Colonic mucosa (tissue), 4 donors: ENCODE results near the gene PAQR4. TPM values are rescaled to one million over a fixed set of nuclear protein-coding genes. Genes with fewer than 3 reads are reported as not detected.

Experiments used
- DNase-seq: peaks from one replicate; pipeline ENCODE4 v3.0.0-alpha.2; 2020
- H3K27ac ChIP-seq: fragments of 200-600 bp; one replicate; pipeline ENCODE4 v1.8.0; 2021
- H3K27me3 ChIP-seq: fragments of 200-600 bp; one replicate; pipeline ENCODE4 v1.8.0; 2021
- H3K36me3 ChIP-seq: fragments of 200-600 bp; one replicate; pipeline ENCODE4 v1.8.0; 2021
- H3K4me1 ChIP-seq: fragments of 200-600 bp; one replicate; pipeline ENCODE4 v1.8.0; 2021; ENCODE audit warnings: mild to moderate bottlenecking
- H3K4me3 ChIP-seq: fragments of 200-600 bp; one replicate; pipeline ENCODE4 v1.8.0; 2021
- H3K9ac ChIP-seq, 2 donors: one replicate each; pipeline ENCODE4 v1.7.0; 2013; ENCODE audit warnings: control low read depth in 2 of 2, low read depth in 2 of 2, low read length in 2 of 2
- H3K9me3 ChIP-seq: fragments of 200-600 bp; one replicate; pipeline ENCODE4 v1.8.0; 2021
- intact Hi-C: fragments of 100-400 bp; cut with DNase I; formaldehyde crosslinking; loops from one replicate; pipeline ENCODE4 v1.14.1; 2022
- total RNA-seq, 2 donors: library from RNA; stranded (reverse); fragmentation: NEBNext Ultra II Directional in 1 of 2; extraction: Animal tissue kit (Norgen Biotek cat#: 25700) in 1 of 2; gene quantifications; one replicate each; pipeline ENCODE4 v1.2.1, GENCODE V29; 2021
- TF ChIP-seq, protein P1 (sequence below): fragments of 200-600 bp; IDR thresholded peaks from one replicate; pipeline ENCODE4 v1.8.0; 2022; ENCODE audit warnings: antibody characterized with exemption, mild to moderate bottlenecking
- donor health status: healthy.
- donor health status: DM: no; HTN: no; CAD: no.
- donor health status: DM: no; HTN: no; CAD: no.

The PAQR4 gene
- total RNA-seq: 10 to 100 TPM; 14.0 to 42.3 TPM

DNA sequence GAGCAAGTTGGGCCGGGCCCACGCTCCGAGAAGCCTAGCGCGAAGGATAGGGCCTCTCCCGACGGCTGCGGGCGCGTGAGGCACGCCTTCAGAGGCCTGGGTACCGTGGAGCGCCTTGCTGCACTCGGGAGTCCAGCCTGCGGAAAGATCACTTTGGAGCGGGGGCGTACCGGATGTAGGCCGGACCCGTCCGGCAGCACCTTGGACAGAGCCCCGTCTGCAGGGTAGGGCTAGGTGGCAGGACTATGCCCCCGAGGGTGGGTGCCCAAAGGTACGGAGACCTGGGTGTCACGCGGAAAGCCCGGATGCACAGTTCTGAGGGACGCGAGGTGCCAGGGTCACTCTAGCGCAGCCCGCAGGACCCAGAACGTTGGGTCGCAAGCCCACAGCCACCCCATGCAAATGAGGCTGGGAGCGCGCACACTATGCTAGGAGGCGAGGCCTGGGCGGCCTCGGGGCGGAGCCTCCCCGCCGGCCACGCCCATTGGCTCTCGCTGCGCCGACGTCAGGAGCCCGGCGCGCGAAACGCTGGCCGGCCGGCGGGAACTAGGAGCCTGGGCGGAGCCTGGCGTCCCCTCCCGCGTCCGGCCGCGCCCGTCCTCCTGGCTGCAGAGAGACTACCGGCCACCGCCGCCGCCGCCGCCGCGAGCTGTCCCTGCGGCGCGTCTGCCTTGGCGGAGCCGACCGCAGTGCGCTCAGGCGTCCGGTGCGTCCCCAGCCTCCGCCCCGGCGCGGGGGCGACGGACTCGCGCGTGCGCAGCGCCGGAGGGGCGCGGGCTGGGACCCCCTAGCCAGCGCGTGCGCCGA lies at the start of gene PAQR4:
Gene PAQR4 (plus strand): TSS at position 611 of the 807 bp plus-strand sequence. CDS start 327 bp downstream, outside the sequence.
- H3K9me3 ChIP-seq: no peaks in the 10 kb centered on the region
- intact Hi-C loops: no loop called here
- TF ChIP-seq, protein P1, sequence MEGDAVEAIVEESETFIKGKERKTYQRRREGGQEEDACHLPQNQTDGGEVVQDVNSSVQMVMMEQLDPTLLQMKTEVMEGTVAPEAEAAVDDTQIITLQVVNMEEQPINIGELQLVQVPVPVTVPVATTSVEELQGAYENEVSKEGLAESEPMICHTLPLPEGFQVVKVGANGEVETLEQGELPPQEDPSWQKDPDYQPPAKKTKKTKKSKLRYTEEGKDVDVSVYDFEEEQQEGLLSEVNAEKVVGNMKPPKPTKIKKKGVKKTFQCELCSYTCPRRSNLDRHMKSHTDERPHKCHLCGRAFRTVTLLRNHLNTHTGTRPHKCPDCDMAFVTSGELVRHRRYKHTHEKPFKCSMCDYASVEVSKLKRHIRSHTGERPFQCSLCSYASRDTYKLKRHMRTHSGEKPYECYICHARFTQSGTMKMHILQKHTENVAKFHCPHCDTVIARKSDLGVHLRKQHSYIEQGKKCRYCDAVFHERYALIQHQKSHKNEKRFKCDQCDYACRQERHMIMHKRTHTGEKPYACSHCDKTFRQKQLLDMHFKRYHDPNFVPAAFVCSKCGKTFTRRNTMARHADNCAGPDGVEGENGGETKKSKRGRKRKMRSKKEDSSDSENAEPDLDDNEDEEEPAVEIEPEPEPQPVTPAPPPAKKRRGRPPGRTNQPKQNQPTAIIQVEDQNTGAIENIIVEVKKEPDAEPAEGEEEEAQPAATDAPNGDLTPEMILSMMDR: no peak
- peak within 1 kb of the TSS; percentile 84 for H3K4me3 ChIP-seq
- peak within 1 kb of the TSS; percentile 76 to 89 for H3K9ac ChIP-seq
- peak; percentile 89 for DNase-seq
- H3K27ac ChIP-seq: peak within 1 kb of the TSS; percentile 44
- H3K4me1 ChIP-seq: peaks cover 29% of the 10 kb centered on the region
- H3K27me3 ChIP-seq: peaks cover 38% of the 10 kb centered on the region
- no peaks in the 10 kb centered on the region for H3K36me3 ChIP-seq

DNA sequence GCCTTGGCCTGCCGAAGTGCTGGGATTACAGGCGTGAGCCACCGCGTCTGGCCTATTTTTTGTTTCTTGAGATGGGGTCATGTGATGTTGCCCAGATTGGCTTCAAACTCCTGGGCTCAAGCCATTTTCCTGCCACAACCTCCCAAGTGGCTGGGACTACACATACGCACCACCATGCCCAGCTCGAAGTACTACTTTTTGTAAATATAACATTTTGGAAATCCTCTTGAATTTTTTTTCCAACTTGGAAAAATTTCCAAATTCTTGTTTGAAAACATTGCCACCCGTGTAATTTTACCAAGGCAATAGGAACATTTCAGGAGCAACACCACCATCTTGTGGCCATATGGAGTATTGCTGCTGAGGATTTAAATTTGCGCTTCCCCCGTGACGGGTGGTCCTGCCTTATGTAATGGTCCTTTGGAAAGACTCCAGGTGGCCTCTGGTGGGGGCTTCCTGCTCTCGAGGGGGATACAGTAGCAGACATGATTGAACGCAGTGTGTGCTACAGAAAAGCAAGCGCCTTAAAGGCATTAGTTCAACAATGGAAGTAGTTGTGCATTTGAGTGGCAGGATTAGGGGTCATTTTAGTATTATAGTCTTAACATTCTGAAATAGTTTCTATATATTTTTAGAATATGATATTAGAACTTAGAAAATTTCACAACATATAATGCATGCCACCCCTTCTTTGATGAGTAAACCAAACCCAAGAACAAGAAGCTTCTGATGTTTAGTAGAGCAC lies 49.5 kb upstream of the PAQR4 start:
- Histone ChIP-seq H3K9ac (no peak overlapping the region), H3K4me3 (no peak overlapping the region), H3K36me3 (no peaks in the 10 kb centered on the region), H3K27ac (no peak overlapping the region), H3K27me3 (no peaks in the 10 kb centered on the region), H3K4me1 (no peaks in the 10 kb centered on the region), H3K9me3 (no peaks in the 10 kb centered on the region)
- intact Hi-C loops: no loop called here
- TF ChIP-seq, protein P1: peak; percentile 94
- DNase-seq: peak; percentile 69

DNA sequence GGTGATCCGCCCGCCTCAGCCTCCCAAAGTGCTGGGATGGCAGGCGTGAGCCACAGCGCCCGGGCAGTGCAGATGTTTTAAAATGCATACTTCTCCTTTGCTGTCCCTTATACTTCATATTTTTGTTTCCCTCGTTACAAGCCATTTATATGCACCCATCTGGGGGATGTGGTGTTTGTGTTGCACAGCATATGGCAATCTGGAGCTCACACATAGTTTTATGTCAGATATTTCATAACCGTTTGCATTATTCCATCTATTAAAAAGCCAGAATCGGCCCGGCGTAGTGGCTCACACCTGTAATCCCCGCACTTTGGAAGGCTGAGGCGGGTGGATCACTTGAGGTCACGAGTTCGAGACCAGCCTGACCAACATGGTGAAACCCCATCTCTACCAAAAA lies 45.7 kb upstream of the PAQR4 start:
- no peak for DNase-seq
- Histone ChIP-seq H3K9ac (no peak overlapping the region), H3K4me3 (no peak overlapping the region), H3K4me1 (peaks cover 3% of the 10 kb centered on the region), H3K27ac (no peak overlapping the region), H3K9me3 (no peaks in the 10 kb centered on the region), H3K27me3 (no peaks in the 10 kb centered on the region), H3K36me3 (no peaks in the 10 kb centered on the region)
- TF ChIP-seq, protein P1: no peak
- intact Hi-C loops: no loop called here

DNA sequence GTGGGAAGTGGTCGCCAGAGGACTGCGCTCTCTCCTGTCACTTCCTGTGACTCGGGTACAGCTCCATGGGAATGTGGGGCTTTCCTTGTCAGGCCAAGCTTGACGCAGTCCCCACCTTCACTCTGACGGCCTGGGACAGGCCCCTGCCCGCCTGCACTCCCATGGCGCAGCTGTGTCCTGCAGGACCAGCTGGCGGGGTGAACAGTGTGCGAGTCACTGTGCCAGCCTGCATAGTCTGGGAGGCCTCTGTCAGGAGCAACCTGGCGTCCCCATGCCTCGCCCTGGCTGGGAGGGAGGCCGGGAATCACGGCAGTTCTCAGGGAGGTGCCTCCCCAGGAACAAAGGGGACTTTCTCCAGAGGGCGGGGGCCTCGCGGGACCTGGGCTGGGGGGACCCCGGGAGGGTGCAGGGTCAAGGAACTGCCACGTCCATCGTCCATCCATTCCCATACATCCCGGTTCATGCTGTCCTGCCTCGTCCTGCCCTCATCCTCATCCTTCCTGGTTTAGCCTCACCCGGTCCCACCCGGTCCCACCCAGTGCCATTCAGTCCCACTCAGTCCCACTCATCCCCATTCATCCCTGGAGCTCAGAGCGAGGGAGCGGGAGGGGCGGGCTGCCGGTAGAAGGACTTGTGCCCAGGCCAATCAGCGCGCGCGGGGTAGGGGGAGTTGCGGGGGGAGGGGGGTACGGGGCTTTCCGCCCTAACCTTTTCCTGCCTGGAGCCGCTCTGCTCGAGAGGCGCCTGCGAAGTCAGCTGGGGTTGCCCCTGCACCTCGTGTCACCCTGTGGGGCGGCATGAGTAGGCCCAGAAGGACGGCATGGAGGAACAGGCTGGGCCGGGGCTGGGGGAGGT lies 44.0 kb upstream of the PAQR4 start:
- TF ChIP-seq, protein P1: no peak
- Histone ChIP-seq H3K9ac (no peak overlapping the region), H3K9me3 (no peaks in the 10 kb centered on the region), H3K4me1 (peaks cover 3% of the 10 kb centered on the region), H3K27ac (no peak overlapping the region), H3K4me3 (no peak overlapping the region), H3K27me3 (no peaks in the 10 kb centered on the region), H3K36me3 (no peaks in the 10 kb centered on the region)
- intact Hi-C loops: no loop called here
- no peak for DNase-seq
